NCI-H524 (cell line): ENCODE measurements around the gene VEGFB.
"Not testable (repeated sequence)": the region's sequence is repeated elsewhere in the genome, so short reads cannot be mapped to it uniquely, and the experiment has no call there.

Experiments
- DNase-seq, 2 experiments: peaks; one replicate each; lab custom pipeline; 2025; lab: John Stamatoyannopoulos, UW

The VEGFB gene

GRCh38 chr11:64231546-64231945, 2.8 kb upstream of the VEGFB start:
- no peak for DNase-seq

GRCh38 chr11:64232182-64232966, 2.0 kb upstream of the VEGFB start:
- no peak for DNase-seq

GRCh38 chr11:64232967-64233315, 1.4 kb upstream of the VEGFB start:
- DNase-seq = no peak

GRCh38 chr11:64234647-64235379, 429 bp downstream of the VEGFB start:
- peak; percentile 19 to 38 for DNase-seq

GRCh38 chr11:64235437-64236161, 1.2 kb downstream of the VEGFB start:
- no peak for DNase-seq

- no peak for DNase-seq
Observed at GRCh38 chr11:64237484-64237951, 3.1 kb downstream of the VEGFB start.

GRCh38 chr11:64238076-64238475, 3.7 kb downstream of the VEGFB start:
- no peak for DNase-seq

GRCh38 chr11:64238999-64239398, 4.6 kb downstream of the VEGFB start:
- DNase-seq = no peak

- DNase-seq = no peak
Observed at GRCh38 chr11:64239662-64240434, 5.5 kb downstream of the VEGFB start.

GRCh38 chr11:64240435-64241240, 6.3 kb downstream of the VEGFB start, which contains the start of gene FKBP2:
Gene FKBP2 (plus strand): TSS chr11:64241095. CDS start chr11:64242388, 1,293 bp downstream.
- peak; percentile 86 to 95 for DNase-seq

- peak; percentile 95 to 97 for DNase-seq
Observed at GRCh38 chr11:64241241-64241490, 6.8 kb downstream of the VEGFB start.

- DNase-seq = peak in 1 of 2 experiments; percentile 50
Observed at GRCh38 chr11:64241491-64242374, 7.3 kb downstream of the VEGFB start.

- DNase-seq = no peak
Observed at GRCh38 chr11:64243236-64243854, 9.0 kb downstream of the VEGFB start.

- DNase-seq = no peak
Observed at GRCh38 chr11:64244107-64244506, 9.7 kb downstream of the VEGFB start.

GRCh38 chr11:64244966-64245365, 10.6 kb downstream of the VEGFB start:
- no peak for DNase-seq

GRCh38 chr11:64245401-64245796, 11.0 kb downstream of the VEGFB start:
- peak in 1 of 2 experiments; percentile 65 for DNase-seq

GRCh38 chr11:64245797-64246620, 11.6 kb downstream of the VEGFB start:
- DNase-seq = peak in 1 of 2 experiments; percentile 65

- not testable (repeated sequence) for DNase-seq
Observed at GRCh38 chr11:64246621-64246870, 12.2 kb downstream of the VEGFB start.
